ENCODE data around the gene ADM.

Gene ADM

GRCh38 chr11:10302744-10303557 is 1.9 kb upstream of the ADM start:
- TF ChIP-seq CTCF (conservative IDR thresholded peaks at IDR 0.05; ENCODE audit: low read depth, low read length) = no peak
- H3K27ac ChIP-seq = no peak overlapping the region
- H2AFZ ChIP-seq (ENCODE audit: low read depth) = peak overlapping the region; percentile 86
- peak overlapping the region; percentile 63 for H3K4me2 ChIP-seq
- H3K4me3 ChIP-seq (IDR thresholded peaks at IDR 0.05; ENCODE audit: insufficient read depth, low read depth, low read length) = no peak overlapping the region
- peak overlapping the region; percentile 17; the same call in 1 of the 2 replicates for H3K9ac ChIP-seq
- H3K4me1 ChIP-seq (ENCODE audit: low read depth, poor library complexity, severe bottlenecking) = peaks cover 53% of the 10 kb centered on the region
- H3K79me2 ChIP-seq (ENCODE audit: insufficient read depth, low read depth) = no peaks in the 10 kb centered on the region
- no peaks in the 10 kb centered on the region for H4K20me1 ChIP-seq (ENCODE audit: insufficient read depth)
- peaks cover 52% of the 10 kb centered on the region for H3K27me3 ChIP-seq (ENCODE audit: insufficient read depth, low read depth)
- no peaks in the 10 kb centered on the region for H3K36me3 ChIP-seq (ENCODE audit: insufficient read depth)

GRCh38 chr11:10303558-10304363 is 1.1 kb upstream of the ADM start:
- no peaks in the 10 kb centered on the region for H3K79me2 ChIP-seq (ENCODE audit: insufficient read depth, low read depth)
- H3K4me3 ChIP-seq (IDR thresholded peaks at IDR 0.05; ENCODE audit: insufficient read depth, low read depth, low read length) = no peak overlapping the region
- H2AFZ ChIP-seq (ENCODE audit: low read depth) = peak overlapping the region; percentile 86
- no peaks in the 10 kb centered on the region for H4K20me1 ChIP-seq (ENCODE audit: insufficient read depth)
- H3K9ac ChIP-seq = peak overlapping the region; percentile 17; the same call in 1 of the 2 replicates
- no peak for TF ChIP-seq CTCF (conservative IDR thresholded peaks at IDR 0.05; ENCODE audit: low read depth, low read length)
- H3K27me3 ChIP-seq (ENCODE audit: insufficient read depth, low read depth) = peaks cover 52% of the 10 kb centered on the region
- H3K27ac ChIP-seq = no peak overlapping the region
- H3K4me1 ChIP-seq (ENCODE audit: low read depth, poor library complexity, severe bottlenecking) = peaks cover 52% of the 10 kb centered on the region
- peak overlapping the region; percentile 63 for H3K4me2 ChIP-seq
- no peaks in the 10 kb centered on the region for H3K36me3 ChIP-seq (ENCODE audit: insufficient read depth)

GRCh38 chr11:10305262-10305963 is 540 bp downstream of the ADM start:
- Histone ChIP-seq H2AFZ (ENCODE audit: low read depth) (peak overlapping the region; percentile 86; the same call in 1 of the 2 replicates), H3K4me1 (ENCODE audit: low read depth, poor library complexity, severe bottlenecking) (peaks cover 55% of the 10 kb centered on the region)

More at GRCh38 chr11:10305262-10305963, 540 bp downstream of the ADM start:
- Histone ChIP-seq H3K9ac (no peak overlapping the region; the same call in 1 of the 2 replicates), H3K4me2 (peak overlapping the region; percentile 63), H3K27me3 (ENCODE audit: insufficient read depth, low read depth) (peaks cover 52% of the 10 kb centered on the region), H4K20me1 (ENCODE audit: insufficient read depth) (no peaks in the 10 kb centered on the region), H3K4me3 (IDR thresholded peaks at IDR 0.05; ENCODE audit: insufficient read depth, low read depth, low read length) (no peak overlapping the region), H3K79me2 (ENCODE audit: insufficient read depth, low read depth) (no peaks in the 10 kb centered on the region), H3K27ac (no peak overlapping the region), H3K36me3 (ENCODE audit: insufficient read depth) (no peaks in the 10 kb centered on the region)
- TF ChIP-seq CTCF (conservative IDR thresholded peaks at IDR 0.05; ENCODE audit: low read depth, low read length) = no peak

Data from KMS-11 (cell line).